HG03108 (cell line): ENCODE results near the gene HCFC1R1.
A peak's percentile ranks its signal among the peaks of the same experiment; 100 is the strongest.

Experiments
- ATAC-seq: cut with Tn5 transposase; IDR thresholded peaks from one replicate; pipeline ENCODE4 v1.9.1; 2021; ENCODE audit warnings: moderate library complexity; ENCODE audit not compliant: unreplicated experiment

HCFC1R1 gene

DNA sequence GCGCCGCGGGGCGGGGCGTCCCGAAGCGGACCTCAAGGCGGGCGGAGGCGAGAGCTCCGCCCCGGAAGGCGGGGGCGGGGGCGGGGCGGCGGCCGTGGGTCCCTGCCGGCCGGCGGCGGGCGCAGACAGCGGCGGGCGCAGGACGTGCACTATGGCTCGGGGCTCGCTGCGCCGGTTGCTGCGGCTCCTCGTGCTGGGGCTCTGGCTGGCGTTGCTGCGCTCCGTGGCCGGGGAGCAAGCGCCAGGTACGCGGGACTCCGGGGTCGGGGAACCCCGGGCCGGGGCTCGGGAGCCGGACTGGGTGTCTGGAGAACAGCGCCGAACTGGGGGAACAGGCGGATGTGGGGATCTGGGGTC, 3.5 kb downstream of the HCFC1R1 start, which contains the start of gene TNFRSF12A:
TNFRSF12A (plus strand) TSS at position 122 of the 357 bp plus-strand sequence; CDS start at position 152, 30 bp downstream.
- ATAC-seq = peak; percentile 19

- ATAC-seq = no peak
Measured at GRCh38 chr16:3019594-3020246, 4.0 kb downstream of the HCFC1R1 start.

GRCh38 chr16:3017794-3018506, 5.8 kb downstream of the HCFC1R1 start, which contains the start of gene CLDN6:
Gene CLDN6 (minus strand): TSS chr16:3018183. CDS start chr16:3016021, 2,162 bp downstream.
- ATAC-seq = no peak

- no peak for ATAC-seq
Measured at GRCh38 chr16:3017344-3017743, 6.4 kb downstream of the HCFC1R1 start.

DNA sequence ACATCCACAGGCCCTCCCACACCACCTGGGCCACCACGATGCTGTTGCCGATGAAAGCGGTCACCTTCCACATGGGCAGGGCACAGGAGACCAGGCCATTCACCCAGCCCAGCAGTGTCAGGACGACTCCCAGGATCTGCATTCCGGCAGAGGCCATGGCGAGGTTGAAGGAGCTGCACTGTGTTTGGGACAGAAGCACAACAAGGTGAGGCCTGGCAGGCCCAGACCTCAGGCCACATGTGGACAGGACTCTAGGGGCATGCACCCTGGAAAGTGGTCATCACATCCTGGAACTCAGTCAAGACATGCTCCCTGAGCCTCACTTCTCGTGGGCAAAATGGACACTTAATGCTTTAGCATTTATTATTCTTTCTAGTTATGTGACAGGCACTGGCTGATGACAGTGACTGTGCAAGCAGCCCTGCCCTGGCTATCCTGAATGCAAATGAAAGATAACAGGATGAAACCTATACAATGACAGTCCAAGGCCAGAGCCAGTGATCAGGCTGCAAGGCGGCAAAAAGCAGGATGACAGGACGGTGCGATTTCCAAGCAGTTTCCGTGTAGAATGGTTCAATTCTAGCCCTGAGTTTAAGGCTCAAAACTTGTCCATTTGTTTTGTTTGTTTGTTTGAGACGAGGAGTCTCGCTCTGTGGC, 7.7 kb downstream of the HCFC1R1 start:
- ATAC-seq = no peak

DNA sequence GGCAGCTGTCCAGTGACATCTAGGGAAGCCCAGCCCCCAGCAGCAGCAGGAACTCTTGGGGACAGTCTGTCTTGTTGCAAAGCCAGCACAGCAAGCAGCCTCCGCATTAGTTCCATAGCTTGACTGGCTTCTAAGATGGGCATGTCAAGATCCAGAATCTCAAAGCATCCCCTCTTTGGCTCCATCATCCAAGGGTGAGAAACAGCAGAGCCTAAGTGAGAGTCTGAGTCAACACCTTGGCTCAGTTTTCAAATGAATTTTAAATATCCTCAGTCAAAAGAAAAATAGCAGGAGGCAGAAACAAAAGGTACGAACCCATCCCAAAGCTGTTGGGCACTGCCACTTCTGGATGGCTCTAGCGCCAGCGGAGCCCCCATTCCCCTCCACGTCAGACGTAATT, 8.8 kb downstream of the HCFC1R1 start:
- ATAC-seq = no peak

DNA sequence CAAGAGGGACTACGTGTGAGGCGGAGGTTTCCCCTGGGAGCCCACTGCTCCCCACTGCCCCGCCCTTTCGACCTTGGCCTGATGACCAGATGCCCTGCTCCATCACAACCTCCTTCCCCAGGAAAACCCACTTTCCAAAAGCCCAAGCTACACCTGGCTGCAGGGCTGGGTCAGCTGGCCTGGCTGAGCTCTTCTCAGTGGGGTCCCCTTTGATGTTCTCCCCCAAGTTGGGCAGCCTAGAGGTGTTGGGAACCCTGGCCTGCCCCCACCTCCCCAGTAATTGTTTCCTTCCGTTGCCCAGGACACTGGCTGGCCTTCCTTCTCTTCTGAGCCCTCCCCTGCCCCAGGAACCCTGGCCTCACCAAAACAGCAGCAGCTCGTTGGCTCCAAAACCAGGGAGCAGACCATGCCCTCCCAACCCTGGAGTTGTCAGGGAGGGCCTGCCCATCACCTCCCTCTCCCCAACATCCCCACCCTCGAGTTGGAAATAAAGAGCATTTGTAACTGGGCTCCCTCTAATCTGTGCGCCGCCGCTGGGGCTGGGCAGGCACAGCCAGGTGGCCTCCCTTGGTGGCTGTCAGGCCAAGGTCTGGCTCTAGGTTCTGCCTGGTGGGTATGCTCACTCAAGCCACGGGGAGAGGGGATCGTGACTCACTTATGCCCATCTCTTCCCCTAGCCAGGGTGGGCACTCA, 9.6 kb downstream of the HCFC1R1 start:
- no peak for ATAC-seq

GRCh38 chr16:3013491-3013951, 10.2 kb downstream of the HCFC1R1 start:
- no peak for ATAC-seq

DNA sequence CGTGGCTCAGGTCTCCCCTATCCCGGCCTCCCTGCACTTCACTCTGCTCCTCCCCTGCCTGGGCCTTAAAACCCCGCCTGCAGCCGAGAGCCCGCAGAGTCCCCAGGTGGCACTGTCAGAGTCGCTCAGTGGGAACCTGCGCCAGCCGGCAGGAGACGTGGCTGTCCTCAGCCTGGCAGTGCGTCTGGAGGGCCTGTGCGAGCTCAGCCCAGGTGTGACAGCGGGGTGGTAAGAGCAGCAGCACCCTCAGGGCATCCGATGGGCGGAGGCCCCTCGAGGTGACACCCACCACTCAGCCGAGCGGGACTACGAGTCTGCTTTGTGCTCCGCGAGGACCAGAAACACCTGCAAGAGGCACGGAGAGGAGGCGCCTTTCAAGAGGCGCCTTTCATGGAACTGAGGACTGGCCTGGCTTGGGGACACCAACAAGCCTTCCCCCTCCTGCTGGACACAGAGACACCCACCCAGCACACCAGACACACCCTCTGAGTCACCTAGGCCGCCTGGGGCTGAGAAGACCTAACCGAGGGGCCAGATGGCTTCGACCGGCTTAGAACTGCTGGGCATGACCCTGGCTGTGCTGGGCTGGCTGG, 10.8 kb downstream of the HCFC1R1 start, which contains the start of gene CLDN9:
CLDN9 (plus strand) TSS at position 96 of the 593 bp plus-strand sequence; CDS start at position 536, 440 bp downstream.
- no peak for ATAC-seq

DNA sequence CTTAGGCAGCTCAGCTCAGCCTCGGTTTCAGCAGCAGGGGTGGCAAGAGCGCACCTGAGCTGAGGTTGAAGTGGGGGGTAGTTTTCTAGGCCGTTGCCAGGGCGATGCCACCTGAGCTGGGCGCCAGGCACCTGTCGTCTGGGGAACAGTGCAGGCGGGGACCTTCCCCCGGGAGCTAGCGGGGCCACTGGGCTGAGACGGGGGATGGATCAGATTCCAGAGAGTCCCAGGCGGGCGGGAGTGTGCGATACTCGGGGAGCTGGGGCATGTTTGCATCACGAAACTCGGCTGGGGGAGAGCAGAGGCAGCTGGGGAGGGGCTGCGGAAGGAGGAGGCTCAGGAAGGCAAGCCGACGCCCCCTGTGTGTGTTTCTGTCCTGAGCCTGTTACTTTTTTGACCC, 11.5 kb downstream of the HCFC1R1 start:
- ATAC-seq = no peak

- no peak for ATAC-seq
Measured at GRCh38 chr16:3010510-3010909, 13.2 kb downstream of the HCFC1R1 start.

DNA sequence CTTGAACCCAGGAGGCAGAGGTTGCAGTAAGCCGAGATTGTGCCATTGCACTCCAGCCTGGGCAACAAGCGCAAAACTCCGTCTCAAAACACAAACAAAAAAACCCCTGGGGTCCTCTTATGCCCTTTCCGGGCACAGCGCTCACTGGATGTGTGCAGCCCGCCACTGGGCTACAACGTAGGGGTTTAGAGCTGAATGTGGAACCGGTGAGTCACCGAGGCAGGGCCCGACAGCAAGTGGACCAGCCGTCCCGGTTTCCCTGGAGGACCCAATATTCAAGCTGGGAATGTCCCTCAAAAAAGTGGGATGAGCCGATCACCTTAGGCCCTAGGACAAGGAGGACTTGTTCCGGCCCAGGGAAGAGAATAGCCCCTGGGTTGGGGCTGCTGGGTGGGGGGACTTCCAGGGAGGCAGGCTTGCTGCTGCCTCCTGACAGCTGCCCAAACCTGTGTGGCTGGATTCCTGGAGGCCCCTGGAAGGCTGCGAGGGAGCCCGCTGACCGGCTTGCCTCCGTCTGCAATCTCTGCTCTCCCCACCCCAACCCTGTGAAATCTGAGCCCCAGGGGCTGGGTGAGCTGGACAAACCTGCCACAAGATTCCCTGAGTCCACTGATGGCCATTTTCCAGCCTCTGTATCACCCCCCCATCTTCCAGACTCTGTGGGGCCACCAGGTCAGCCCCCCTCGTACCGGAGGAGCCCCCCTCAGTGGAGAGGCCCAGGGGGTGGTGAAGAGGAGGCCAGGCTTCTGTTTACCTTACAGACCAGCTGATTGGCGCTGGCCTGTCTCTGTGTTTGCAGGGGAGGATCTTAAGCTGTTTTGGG, 14.0 kb downstream of the HCFC1R1 start:
- ATAC-seq = no peak

- no peak for ATAC-seq
Measured at GRCh38 chr16:3008690-3009037, 15.1 kb downstream of the HCFC1R1 start.

DNA sequence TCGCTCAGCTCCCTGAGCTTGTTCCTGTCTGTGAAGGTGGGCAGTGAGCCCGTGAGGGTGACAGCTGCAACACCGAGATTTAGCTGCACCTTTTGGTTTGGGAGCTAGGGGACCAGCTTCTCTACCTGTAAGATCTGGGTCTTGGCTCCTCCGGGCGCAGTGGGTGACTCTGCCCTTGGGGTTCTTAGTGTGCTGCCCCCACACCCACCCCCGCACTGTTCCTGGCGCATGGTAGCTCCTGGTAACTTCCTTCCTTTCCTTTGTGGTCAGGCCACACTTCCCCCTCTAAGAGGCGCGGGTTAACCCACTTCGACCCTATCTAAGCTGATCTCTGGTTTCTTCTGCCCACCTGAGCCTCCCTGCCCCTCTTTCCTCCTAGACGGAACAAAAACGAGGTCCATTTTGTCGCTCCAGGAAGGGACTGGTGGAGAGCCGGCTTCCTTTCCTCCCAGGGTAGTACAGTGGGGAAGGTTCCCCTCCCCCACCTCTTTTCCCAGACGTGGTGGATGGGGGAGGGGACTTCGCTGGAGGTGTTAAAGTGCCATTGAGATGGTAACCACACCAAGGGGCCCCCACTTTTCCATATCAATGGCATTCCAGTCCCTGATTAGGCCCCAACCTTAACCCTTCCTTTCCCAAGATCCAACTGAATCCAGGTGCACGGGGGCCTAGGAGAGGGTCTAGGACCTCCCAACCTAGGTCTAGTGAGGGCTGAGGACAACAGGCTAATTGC, 15.6 kb downstream of the HCFC1R1 start:
- no peak for ATAC-seq

- no peak for ATAC-seq
Measured at GRCh38 chr16:3007059-3007956, 16.4 kb downstream of the HCFC1R1 start.

DNA sequence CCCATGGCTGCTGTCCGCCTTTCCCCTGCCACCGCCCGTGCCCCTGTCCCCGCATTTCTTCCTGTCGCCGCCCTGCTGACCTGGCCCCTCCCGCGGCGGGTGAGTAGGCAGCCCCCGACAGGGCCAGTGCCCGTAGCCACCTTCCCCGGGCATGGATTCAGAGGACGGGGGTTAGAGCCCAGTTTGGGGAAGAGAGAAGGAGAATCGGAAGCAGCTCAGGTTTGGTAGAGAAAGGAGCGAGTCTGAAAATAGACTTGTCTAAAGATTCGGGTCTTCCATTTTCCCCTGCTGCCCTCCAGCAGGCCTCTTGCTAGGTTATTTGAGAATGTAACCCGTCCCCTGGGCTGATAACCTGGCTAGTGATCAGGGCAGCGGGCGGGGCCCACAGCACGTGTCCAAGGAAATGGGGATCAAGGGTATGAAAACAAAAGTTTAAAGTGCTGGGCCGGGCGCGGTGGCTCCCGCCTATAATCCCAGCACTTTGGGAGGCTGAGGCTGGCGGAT, 18.9 kb downstream of the HCFC1R1 start:
- no peak for ATAC-seq

- ATAC-seq = no peak
Measured at GRCh38 chr16:3004319-3004718, 19.4 kb downstream of the HCFC1R1 start.
